NOMO-1 (cell line): ENCODE measurements around the gene TMED4.
"Not testable (repeated sequence)": the region's sequence is repeated elsewhere in the genome, so short reads cannot be mapped to it uniquely, and the experiment has no call there.

ENCODE experiments used
- DNase-seq, 2 experiments: peaks; one replicate each; lab custom pipeline; 2025; ENCODE audit not compliant: unreplicated experiment in 2 of 2; lab: John Stamatoyannopoulos, UW

The TMED4 gene

GRCh38 chr7:44608916-44609648 lies 27.1 kb upstream of the TMED4 start:
- DNase-seq: no peak

- DNase-seq: peak in 1 of 2 experiments; percentile 2
Measured at GRCh38 chr7:44607141-44608068, 25.4 kb upstream of the TMED4 start.

GRCh38 chr7:44606341-44607140 lies 24.5 kb upstream of the TMED4 start, which contains the start of gene OGDH:
TSS of gene OGDH (plus strand) at chr7:44606627. CDS start at chr7:44624344, 17,717 bp downstream.
- peak; percentile 97 to 98 for DNase-seq

- DNase-seq: peak in 1 of 2 experiments; percentile 16
Measured at GRCh38 chr7:44604941-44605340, 22.9 kb upstream of the TMED4 start.

GRCh38 chr7:44603193-44603592 lies 21.2 kb upstream of the TMED4 start:
- DNase-seq: no peak

- no peak for DNase-seq
Measured at GRCh38 chr7:44602576-44602910, 20.5 kb upstream of the TMED4 start.

GRCh38 chr7:44599222-44599621 lies 17.2 kb upstream of the TMED4 start:
- no peak for DNase-seq

- not testable (repeated sequence) for DNase-seq
Measured at GRCh38 chr7:44597181-44597580, 15.2 kb upstream of the TMED4 start.

- DNase-seq: no peak
Measured at GRCh38 chr7:44595934-44596635, 14.1 kb upstream of the TMED4 start.

- DNase-seq: no peak
Measured at GRCh38 chr7:44590910-44591309, 8.9 kb upstream of the TMED4 start.

GRCh38 chr7:44587843-44588711 lies 6.0 kb upstream of the TMED4 start:
- peak; percentile 33 to 76 for DNase-seq

- no peak for DNase-seq
Measured at GRCh38 chr7:44583146-44583865, 1.3 kb upstream of the TMED4 start.

GRCh38 chr7:44580945-44581878 lies 819 bp downstream of the TMED4 start:
- peak; percentile 16 to 25 for DNase-seq

- no peak for DNase-seq
Measured at GRCh38 chr7:44576228-44576627, 5.8 kb downstream of the TMED4 start.

GRCh38 chr7:44575054-44575453 lies 7.0 kb downstream of the TMED4 start:
- DNase-seq: no peak

- DNase-seq: no peak
Measured at GRCh38 chr7:44574287-44574872, 7.7 kb downstream of the TMED4 start.
